ENCODE measurements around the gene GLS.

- TF ChIP-seq ZBTB43 (CRISPR knock-in tag; IDR thresholded peaks at IDR 0.05) (no peak), GABPA (tag; conservative IDR thresholded peaks at IDR 0.05; ENCODE audit: low read depth) (no peak), POLR2AphosphoS5 (IDR thresholded peaks at IDR 0.05; ENCODE audit: control insufficient read depth, insufficient read depth, low read depth, low read length) (no peak), ZNF830 (CRISPR knock-in tag; IDR thresholded peaks at IDR 0.05) (no peak), ZNF121 (CRISPR knock-in tag; conservative IDR thresholded peaks at IDR 0.05) (no peak), CTCF (IDR thresholded peaks at IDR 0.05 in 2 of 3, conservative IDR thresholded peaks at IDR 0.05 in 1 of 3; ENCODE audit: insufficient read depth in 2 of 3, low read depth in 1 of 3, low read length in 3 of 3) (no peak), JUN (IDR thresholded peaks at IDR 0.05; ENCODE audit: borderline replicate concordance, low read depth, low read length) (no peak), JUN (CRISPR knock-in tag; IDR thresholded peaks at IDR 0.05; ENCODE audit: borderline replicate concordance) (no peak), TAF1 (IDR thresholded peaks at IDR 0.05; ENCODE audit: control insufficient read depth, extremely low read depth, insufficient read depth, low read length, severe bottlenecking) (no peak), EP300 (IDR thresholded peaks at IDR 0.05; ENCODE audit: low read length) (no peak), POLR2A (conservative IDR thresholded peaks at IDR 0.05) (no peak; the same call in 1 of the 2 replicates), KAT2B (IDR thresholded peaks at IDR 0.05; ENCODE audit: low read depth, low read length) (no peak)
- TF ChIP-seq, protein P1, sequence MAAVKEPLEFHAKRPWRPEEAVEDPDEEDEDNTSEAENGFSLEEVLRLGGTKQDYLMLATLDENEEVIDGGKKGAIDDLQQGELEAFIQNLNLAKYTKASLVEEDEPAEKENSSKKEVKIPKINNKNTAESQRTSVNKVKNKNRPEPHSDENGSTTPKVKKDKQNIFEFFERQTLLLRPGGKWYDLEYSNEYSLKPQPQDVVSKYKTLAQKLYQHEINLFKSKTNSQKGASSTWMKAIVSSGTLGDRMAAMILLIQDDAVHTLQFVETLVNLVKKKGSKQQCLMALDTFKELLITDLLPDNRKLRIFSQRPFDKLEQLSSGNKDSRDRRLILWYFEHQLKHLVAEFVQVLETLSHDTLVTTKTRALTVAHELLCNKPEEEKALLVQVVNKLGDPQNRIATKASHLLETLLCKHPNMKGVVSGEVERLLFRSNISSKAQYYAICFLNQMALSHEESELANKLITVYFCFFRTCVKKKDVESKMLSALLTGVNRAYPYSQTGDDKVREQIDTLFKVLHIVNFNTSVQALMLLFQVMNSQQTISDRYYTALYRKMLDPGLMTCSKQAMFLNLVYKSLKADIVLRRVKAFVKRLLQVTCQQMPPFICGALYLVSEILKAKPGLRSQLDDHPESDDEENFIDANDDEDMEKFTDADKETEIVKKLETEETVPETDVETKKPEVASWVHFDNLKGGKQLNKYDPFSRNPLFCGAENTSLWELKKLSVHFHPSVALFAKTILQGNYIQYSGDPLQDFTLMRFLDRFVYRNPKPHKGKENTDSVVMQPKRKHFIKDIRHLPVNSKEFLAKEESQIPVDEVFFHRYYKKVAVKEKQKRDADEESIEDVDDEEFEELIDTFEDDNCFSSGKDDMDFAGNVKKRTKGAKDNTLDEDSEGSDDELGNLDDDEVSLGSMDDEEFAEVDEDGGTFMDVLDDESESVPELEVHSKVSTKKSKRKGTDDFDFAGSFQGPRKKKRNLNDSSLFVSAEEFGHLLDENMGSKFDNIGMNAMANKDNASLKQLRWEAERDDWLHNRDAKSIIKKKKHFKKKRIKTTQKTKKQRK (IDR thresholded peaks at IDR 0.05; ENCODE audit: borderline replicate concordance, low read depth, low read length) = no peak
- TF ChIP-seq, protein P2, sequence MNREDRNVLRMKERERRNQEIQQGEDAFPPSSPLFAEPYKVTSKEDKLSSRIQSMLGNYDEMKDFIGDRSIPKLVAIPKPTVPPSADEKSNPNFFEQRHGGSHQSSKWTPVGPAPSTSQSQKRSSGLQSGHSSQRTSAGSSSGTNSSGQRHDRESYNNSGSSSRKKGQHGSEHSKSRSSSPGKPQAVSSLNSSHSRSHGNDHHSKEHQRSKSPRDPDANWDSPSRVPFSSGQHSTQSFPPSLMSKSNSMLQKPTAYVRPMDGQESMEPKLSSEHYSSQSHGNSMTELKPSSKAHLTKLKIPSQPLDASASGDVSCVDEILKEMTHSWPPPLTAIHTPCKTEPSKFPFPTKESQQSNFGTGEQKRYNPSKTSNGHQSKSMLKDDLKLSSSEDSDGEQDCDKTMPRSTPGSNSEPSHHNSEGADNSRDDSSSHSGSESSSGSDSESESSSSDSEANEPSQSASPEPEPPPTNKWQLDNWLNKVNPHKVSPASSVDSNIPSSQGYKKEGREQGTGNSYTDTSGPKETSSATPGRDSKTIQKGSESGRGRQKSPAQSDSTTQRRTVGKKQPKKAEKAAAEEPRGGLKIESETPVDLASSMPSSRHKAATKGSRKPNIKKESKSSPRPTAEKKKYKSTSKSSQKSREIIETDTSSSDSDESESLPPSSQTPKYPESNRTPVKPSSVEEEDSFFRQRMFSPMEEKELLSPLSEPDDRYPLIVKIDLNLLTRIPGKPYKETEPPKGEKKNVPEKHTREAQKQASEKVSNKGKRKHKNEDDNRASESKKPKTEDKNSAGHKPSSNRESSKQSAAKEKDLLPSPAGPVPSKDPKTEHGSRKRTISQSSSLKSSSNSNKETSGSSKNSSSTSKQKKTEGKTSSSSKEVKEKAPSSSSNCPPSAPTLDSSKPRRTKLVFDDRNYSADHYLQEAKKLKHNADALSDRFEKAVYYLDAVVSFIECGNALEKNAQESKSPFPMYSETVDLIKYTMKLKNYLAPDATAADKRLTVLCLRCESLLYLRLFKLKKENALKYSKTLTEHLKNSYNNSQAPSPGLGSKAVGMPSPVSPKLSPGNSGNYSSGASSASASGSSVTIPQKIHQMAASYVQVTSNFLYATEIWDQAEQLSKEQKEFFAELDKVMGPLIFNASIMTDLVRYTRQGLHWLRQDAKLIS (CRISPR knock-in tag; IDR thresholded peaks at IDR 0.05) = no peak
- TF ChIP-seq, protein P3, sequence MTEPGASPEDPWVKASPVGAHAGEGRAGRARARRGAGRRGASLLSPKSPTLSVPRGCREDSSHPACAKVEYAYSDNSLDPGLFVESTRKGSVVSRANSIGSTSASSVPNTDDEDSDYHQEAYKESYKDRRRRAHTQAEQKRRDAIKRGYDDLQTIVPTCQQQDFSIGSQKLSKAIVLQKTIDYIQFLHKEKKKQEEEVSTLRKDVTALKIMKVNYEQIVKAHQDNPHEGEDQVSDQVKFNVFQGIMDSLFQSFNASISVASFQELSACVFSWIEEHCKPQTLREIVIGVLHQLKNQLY (CRISPR knock-in tag; conservative IDR thresholded peaks at IDR 0.05) = no peak
Observed at GRCh38 chr2:190891372-190891771, 10.8 kb downstream of the GLS start.

All from K562 (cell line).